GM19099 (cell line): ENCODE measurements around the gene TRIO.

Experiments
- POLR2A ChIP-seq: IDR thresholded peaks from 3 replicates; pipeline ENCODE4 v1.6.1; 2011; ENCODE audit warnings: low read depth; ENCODE audit not compliant: insufficient read length; ENCODE audit errors: extremely low read depth

The TRIO gene

DNA sequence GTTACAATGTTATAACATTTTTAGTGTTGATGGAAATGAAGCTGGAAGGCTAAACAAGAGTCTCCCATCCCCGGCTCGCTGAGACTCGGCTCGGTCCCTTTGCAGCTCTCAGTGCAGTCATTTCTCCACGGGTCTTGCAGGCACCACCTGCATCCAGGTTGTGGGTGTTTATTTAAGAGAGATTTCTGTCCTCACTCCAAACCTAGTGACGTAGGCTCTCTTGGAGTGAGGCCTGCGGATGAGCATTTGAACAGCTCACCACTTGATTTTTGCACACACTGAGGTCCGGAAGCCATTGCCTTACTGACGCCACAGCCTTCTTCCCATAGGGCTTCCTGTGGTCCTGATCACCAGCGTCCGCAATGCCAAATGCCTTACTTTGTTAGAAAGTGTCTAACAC lies 240.8 kb downstream of the TRIO start:
- no peak for TF ChIP-seq POLR2A

DNA sequence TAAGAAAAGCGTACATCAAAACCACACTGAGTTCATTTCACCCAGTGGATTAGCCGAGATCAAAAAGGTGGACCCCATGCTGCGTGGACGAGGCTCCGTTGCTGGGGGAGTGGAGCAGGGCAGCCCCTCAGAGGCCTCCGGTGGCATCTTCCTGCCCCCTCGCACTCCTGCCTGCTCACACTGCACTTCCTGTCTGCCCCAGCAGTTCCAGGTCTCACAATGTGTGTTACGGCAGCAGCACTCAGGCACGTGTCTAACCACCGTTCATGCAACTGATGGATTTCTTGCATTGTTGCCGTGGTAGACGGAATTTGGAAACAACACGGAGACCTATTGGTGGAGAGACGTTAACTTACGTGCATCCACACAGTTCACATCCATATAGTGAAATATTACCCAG lies 241.9 kb downstream of the TRIO start:
- TF ChIP-seq POLR2A = no peak

DNA sequence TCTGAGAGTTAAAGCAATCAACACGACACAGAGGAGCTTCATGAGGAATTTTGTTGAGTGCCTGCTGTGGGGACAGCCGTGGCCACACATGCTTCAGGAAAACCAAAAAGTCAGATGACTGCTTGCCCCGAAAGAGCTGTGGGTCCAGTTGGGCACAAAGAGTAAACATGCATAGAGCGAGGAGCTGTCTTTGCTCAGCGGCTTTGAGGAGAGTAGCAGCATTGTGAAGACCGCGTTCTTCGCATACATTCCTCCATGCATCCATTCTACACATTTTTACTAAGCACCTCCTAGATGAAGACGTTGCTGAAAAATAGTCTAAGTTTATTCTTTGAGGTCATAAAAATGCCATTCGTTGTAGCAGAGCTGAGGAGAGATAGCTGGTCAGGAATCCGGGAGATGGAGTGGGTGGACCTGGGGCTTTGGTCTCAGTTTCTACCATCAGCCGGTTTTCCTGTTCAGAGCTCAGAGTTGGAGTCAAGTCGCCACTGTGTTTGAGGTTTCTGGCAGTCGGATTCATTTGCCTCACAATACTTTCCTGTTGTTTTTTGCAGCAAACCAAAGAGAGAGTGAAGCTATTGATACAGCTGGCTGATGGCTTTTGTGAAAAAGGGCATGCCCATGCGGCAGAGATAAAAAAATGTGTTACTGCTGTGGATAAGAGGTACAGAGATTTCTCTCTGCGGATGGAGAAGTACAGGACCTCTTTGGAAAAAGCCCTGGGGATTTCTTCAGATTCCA lies 243.9 kb downstream of the TRIO start:
- no peak for TF ChIP-seq POLR2A

DNA sequence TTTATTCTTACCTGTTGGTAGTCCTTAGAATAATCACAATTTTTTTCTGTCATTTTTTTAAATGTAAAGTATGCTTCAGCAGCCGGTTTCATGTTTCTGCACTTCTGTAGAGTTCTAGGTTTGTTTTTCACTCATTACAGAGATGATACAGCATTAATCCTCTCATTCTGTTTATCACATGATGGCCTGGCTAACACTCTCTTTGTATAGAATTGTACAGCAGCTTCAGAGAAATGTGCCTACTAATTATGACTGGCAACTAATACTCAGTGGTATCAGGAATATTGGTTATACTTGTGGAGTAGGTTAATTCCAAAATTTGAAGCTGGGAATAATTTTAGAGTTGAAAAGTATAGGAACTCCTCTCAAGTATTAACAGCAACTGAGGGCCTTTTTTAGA lies 245.6 kb downstream of the TRIO start:
- no peak for TF ChIP-seq POLR2A

DNA sequence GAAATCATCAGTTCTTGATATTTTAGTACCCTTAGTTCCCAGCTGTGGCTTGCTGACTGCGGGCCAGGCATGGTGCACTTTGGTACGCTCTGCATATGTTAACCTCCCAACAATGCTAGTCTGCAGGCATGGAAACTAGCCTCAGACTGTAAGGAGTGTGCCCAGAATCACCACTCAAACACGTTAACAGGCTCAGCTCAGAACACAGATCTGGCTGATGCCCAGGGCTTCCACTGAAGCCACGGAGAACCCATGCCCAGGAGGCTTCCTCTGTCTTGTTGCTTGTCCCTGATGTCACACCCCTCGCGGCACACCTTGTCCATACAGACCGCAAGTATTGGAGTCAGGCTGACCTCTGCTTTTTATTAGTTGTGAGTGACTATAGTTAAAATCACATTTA lies 251.2 kb downstream of the TRIO start:
- TF ChIP-seq POLR2A = no peak

DNA sequence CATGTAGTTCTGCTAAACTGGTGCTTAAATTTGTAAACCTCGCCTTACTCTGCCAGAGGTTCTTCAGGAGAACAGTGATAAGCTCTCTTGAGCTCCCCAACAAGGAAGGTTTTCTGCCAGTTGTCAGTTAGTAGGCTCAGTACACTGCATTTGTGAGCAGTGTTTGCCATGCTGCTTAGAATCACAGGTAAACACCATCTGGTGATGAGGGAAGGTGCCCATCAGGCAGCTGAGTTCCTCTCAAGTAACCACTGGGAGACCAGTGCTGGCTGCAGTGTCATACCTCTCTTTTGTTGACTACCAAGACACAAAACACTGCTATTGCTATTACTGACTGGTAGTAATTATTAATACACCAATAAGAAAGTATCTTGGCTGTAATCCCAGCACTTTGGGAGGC lies 252.3 kb downstream of the TRIO start:
- no peak for TF ChIP-seq POLR2A

DNA sequence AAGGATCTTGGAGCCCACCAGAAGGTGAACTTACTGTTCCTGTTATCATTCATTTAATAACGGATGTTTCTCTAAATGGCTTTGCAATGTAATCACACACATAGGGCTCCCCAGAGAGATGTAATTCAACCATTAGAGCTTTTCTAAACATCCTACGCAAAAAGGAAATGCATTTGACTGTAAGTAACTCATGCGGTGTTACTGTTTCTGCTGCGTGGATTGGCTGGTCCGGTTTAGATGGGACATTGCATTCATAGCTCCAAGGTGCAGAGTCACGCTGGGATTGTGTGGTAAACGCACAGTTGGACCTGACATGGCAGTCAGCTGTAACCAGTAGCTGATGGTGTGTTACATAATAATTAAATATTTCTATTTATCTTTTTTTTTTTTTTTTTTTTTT lies 252.9 kb downstream of the TRIO start:
- no peak for TF ChIP-seq POLR2A

DNA sequence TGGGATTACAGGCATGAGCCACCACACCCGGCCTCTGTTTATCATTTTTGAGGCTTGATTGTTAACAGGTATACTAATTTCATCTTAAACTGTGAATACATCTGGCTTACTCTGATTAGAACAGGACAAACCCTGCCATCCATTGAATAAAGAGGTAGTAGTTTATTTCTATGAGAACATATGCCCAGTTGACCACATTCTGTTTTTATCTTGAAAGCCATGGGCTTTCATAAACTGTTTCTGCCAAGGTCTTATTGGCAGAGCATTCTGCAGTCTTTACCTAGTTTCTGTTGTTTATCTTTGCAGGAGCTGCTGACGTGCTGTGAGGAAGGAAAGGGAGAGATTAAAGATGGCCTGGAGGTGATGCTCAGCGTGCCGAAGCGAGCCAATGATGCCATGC lies 253.6 kb downstream of the TRIO start:
- TF ChIP-seq POLR2A = no peak

DNA sequence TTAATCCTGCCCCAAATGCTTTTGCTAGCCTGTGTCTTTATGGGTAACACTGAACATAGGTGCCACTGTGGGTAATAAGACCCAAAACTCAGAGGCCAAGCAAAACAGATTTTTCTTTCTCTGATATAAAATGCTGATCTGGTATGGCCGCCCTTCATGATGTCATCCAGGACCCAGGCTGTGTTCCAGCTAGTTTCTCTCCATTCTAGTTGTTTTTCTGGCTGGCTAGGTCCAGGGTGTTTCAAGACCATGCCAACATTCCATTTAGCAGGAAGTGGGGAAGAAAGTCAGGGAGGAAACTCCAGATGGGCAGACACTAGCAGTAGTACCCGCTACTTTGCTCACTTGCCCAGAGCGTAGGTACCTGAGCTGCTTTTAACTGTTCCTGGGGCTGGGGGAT lies 254.6 kb downstream of the TRIO start:
- no peak for TF ChIP-seq POLR2A

DNA sequence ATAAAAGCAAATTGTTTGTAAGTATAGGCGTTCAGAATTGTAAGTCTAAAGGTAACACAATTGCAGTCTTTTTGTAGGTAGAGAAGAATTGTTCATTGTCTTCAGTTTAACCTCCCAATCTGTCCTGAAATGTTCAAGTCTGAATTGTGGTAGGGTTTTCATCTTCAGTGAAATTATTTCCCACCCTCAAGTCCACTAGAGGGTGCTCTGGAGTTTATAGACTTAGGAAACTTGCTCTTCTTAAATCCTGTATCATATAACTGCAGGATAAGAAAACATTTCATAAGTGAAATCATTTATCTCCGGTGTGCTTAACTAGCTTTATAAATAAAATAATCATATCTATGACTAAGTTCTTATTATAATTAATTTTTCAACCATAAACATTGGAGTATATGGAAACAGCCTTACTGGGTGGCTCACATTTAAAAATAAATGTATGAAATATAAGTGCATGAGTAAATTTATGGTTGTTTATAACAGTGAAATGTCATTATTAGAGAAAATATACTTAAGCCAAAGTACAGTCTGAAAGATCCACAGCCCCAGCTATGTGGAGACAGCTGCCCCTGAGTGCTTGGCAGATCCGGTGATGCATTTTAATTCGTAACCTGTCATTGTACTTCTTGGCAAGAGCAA lies 256.0 kb downstream of the TRIO start:
- TF ChIP-seq POLR2A = no peak

DNA sequence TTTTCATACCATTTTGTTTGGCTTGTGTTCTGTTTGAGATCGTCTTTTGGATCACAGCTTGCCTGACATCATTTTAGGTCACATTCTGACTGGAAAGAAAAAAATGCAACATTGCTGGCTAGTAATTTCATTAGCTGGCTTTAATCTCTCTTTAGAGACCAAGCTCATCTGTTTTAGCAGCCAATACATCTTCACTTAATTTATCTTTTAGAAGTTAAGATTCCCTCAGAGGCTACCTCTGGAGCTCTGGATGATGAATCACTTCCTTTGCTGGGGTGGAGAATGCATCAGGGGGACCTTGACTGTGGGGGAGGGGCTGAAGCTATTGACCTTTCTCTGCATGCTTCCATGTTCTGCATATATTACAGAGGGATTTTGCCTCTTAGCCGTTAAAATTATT lies 256.9 kb downstream of the TRIO start:
- TF ChIP-seq POLR2A = no peak

DNA sequence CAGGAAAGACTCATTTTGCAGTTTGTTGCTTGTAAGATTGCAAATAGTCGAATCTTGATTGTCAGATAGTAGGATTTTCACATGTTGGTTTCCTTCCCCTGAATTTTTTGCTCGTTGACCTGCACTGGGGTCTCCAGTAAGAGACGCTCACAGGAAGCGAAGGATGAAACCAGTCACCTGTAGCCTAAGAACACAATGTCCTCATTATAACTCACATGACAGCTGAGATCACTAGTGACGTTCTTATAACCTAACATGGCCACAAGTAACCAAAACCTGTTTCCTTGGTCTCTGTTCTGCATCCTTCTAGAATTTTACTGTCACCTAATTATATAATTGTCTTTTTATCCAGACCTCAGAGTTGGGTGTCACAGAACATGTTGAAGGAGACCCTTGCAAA lies 257.5 kb downstream of the TRIO start:
- no peak for TF ChIP-seq POLR2A

DNA sequence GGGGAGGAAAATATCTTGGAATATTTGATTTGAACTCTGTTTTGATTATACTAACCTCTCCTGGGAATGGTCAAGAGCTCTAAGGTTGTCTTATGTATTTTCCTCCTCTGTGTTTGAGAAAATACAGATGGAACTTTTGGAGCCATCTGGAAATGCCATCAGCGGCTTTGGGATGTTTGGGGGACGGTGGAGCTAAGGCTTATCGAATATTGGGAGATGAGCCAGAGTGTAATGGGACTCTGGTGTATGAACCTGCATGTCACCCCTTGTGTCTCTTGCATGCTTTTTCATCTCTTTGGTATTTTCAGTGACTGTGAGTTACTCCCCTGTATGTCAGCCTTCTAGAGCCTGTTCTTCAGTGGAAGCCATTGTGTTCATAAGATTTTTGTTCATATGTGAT lies 258.5 kb downstream of the TRIO start:
- no peak for TF ChIP-seq POLR2A

DNA sequence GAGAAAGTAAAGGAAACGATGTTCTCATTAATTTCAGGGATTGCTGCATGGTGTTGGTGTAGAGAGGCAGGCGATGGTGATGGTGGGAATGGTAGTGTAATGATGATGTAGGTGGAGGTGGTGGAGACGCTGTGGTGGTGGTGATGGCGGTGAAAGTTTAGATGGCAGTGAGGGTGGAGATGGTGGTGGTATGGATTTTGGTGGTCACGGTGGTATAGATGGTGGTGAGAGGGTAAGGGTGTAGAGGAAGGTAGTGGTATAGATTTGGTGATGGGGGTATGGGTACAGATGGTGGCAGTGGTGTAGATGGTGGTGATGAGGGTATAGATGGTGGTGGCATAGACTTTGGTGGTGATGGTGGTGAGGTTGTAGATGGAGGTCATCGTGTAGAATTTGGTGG lies 259.3 kb downstream of the TRIO start:
- TF ChIP-seq POLR2A = no peak

DNA sequence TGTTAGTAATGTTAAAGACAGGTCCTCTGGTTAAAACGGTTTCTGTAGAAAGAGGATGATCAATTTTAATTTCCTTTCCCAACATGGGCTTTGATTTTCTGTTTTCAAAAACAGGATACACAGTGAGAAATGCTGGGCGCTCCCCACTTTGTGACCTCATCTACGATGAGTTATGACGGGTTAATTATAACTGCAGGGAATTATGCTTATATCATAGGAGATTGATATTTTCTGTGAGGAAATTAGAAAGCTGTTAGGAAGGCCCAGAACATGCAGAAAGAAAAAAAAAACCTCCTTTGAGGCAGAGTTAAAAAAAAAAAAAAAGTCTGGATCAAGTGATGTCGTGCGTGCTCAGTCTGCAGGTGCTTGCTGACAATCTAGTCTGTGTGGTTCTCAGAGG lies 261.6 kb downstream of the TRIO start:
- no peak for TF ChIP-seq POLR2A

DNA sequence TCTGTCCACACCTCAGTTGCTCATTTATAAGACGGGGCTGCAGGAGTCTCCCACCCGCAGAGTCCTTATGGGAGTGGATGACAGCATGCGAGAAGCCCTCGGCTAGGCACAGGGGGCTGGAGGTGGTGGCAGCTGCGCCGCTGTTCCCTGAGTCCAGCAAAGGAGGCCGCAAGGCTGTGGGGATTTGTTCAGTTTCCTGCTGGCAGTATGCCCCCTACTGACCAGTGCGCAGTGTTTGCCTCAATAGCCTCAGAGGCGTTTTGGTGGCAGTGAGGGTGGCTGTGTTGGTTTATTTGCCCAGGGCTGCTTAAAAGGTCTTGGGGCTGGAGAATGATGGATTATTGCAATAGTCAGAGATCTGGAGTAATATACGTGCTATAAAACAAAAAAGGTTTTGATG lies 262.1 kb downstream of the TRIO start:
- TF ChIP-seq POLR2A = no peak

DNA sequence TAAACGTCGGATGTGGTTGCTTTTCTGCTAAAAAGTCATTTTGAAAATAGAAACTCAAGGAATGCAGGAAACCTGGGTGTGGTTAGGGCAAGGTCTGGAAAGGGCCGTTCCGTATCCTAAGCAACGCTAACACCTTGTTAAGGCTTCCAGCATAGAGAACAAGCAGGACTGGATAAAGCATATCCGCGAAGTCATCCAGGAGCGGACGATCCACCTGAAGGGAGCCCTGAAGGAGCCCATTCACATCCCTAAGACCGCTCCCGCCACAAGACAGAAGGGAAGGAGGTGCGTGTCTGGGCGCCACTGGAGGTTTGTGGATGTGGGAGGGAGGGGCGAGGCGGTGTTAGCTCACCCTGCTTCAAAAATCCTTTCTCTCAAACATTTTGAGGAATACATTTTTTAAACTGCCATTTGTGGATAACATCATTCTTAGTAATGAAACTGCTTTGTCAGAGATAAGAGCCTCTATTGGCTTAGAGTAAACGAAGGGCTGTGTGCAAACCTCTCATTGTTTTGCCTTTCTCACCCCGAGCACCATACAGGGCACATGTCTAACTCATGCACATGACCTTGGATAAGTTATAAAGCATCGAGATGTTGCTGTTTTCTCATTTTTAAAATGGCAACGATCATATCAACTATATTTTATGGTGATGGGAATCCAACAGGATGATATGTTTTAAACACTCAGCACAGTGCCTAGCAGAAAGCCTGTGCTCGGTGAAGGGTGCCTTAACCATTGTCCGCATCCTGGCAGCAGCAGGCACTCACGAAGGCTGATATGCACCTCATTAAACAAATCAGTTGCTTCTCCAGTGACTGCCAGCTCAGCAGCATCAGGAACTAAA lies 262.8 kb downstream of the TRIO start:
- no peak for TF ChIP-seq POLR2A

DNA sequence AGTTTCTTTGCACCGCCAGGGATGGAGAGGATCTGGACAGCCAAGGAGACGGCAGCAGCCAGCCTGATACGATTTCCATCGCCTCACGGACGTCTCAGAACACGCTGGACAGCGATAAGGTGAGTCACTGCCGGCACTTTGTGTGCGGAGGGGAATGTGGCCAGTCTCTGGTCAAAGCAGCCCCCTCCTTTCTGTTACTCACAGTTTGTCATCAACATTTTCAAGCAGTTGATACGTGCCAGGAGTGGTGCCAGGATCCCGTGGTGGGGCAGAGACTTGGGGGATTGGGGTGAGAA lies 263.4 kb downstream of the TRIO start:
- no peak for TF ChIP-seq POLR2A
